Measurements from ENCODE around the gene MCRIP1. TPM values are rescaled to one million over a fixed set of nuclear protein-coding genes. Genes with fewer than 3 reads are reported as not detected.

Gene MCRIP1
- total RNA-seq, 4 donors from 2014 or later = 8.3 to 36.2 (median 25.2) TPM

- Histone ChIP-seq H3K27me3 (no peaks in the 10 kb centered on the region), H3K9me3 (no peaks in the 10 kb centered on the region), H3K4me3 (no peak overlapping the region), H3K36me3 (no peaks in the 10 kb centered on the region), H3K4me1 (peaks cover 17% of the 10 kb centered on the region in 2 donors), H3K27ac (no peak overlapping the region)
- no peak for TF ChIP-seq CTCF (IDR thresholded peaks at IDR 0.05 in 4 of 5, conservative IDR thresholded peaks at IDR 0.05 in 1 of 5)
- no peak for TF ChIP-seq POLR2A (IDR thresholded peaks at IDR 0.05)
- intact Hi-C loops (cut with DNase I; ENCODE audit: low total_unique reads) = loop anchor here (2.0 kb wide), 1 partner anchor 41 kb away; the partner anchor contains the start of gene P4HB
- ATAC-seq (no peak), DNase-seq (no peak)
- in situ Hi-C loops (cut with MboI; ENCODE audit: low sequenced_read_pairs in 4 of 4) = loop anchor here in 1 of 4 donors (5.0 kb wide), 1 partner anchor 38 kb away; no protein-coding TSS in a partner anchor
These were observed 13.4 kb downstream of the MCRIP1 start for GRCh38 chr17:81819708-81820107.

GRCh38 chr17:81817758-81818147, 15.3 kb downstream of the MCRIP1 start:
- Histone ChIP-seq H3K27me3 (no peaks in the 10 kb centered on the region), H3K9me3 (no peaks in the 10 kb centered on the region), H3K36me3 (no peaks in the 10 kb centered on the region), H3K4me3 (no peak overlapping the region), H3K4me1 (peaks cover 16 to 17% of the 10 kb centered on the region in 2 donors), H3K27ac (no peak overlapping the region)
- intact Hi-C loops (cut with DNase I; ENCODE audit: low total_unique reads) (no loop called here), in situ Hi-C loops (cut with MboI; ENCODE audit: low sequenced_read_pairs in 4 of 4) (no loop called here)
- ATAC-seq (no peak), DNase-seq (no peak)
- no peak for TF ChIP-seq CTCF (IDR thresholded peaks at IDR 0.05 in 4 of 5, conservative IDR thresholded peaks at IDR 0.05 in 1 of 5)
- no peak for TF ChIP-seq POLR2A (IDR thresholded peaks at IDR 0.05)

- Histone ChIP-seq H3K27ac (no peak overlapping the region), H3K4me1 (no peaks in the 10 kb centered on the region), H3K27me3 (peaks cover 0 to 5% (median 0%) of the 10 kb centered on the region in 3 donors), H3K4me3 (no peak overlapping the region), H3K9me3 (no peaks in the 10 kb centered on the region), H3K36me3 (no peaks in the 10 kb centered on the region)
- in situ Hi-C loops (cut with MboI; ENCODE audit: low sequenced_read_pairs in 4 of 4) = no loop called here
- ATAC-seq (no peak), DNase-seq (no peak)
- TF ChIP-seq CTCF (IDR thresholded peaks at IDR 0.05 in 4 of 5, conservative IDR thresholded peaks at IDR 0.05 in 1 of 5) = no peak
- TF ChIP-seq POLR2A (IDR thresholded peaks at IDR 0.05) = no peak
- intact Hi-C loops (cut with DNase I; ENCODE audit: low total_unique reads) = no loop called here
These were observed 17.5 kb downstream of the MCRIP1 start for GRCh38 chr17:81815646-81815986.

GRCh38 chr17:81814748-81815645, 18.1 kb downstream of the MCRIP1 start:
- no peak overlapping the region for H3K27ac ChIP-seq
- in situ Hi-C loops (cut with MboI; ENCODE audit: low sequenced_read_pairs in 4 of 4) (no loop called here), intact Hi-C loops (cut with DNase I; ENCODE audit: low total_unique reads) (no loop called here)
- no peaks in the 10 kb centered on the region for H3K36me3 ChIP-seq
- H3K9me3 ChIP-seq = no peaks in the 10 kb centered on the region
- H3K4me3 ChIP-seq = no peak overlapping the region
- no peaks in the 10 kb centered on the region for H3K4me1 ChIP-seq
- no peak for TF ChIP-seq POLR2A (IDR thresholded peaks at IDR 0.05)
- TF ChIP-seq CTCF (IDR thresholded peaks at IDR 0.05 in 4 of 5, conservative IDR thresholded peaks at IDR 0.05 in 1 of 5) = no peak
- ATAC-seq (no peak), DNase-seq (no peak)
- H3K27me3 ChIP-seq = peaks cover 0 to 7% (median 3%) of the 10 kb centered on the region in 3 donors
